HG03439 (cell line): ENCODE measurements around the gene GNAZ.

ENCODE experiments used
- ATAC-seq: cut with Tn5 transposase; IDR thresholded peaks from one replicate; pipeline ENCODE4 v1.9.1; 2021; ENCODE audit warnings: mild to moderate bottlenecking, moderate library complexity; ENCODE audit not compliant: unreplicated experiment

The GNAZ gene

GRCh38 chr22:23150762-23151161 is 80.4 kb downstream of the GNAZ start:
- no peak for ATAC-seq

GRCh38 chr22:23151827-23152226 is 81.5 kb downstream of the GNAZ start:
- ATAC-seq: no peak

GRCh38 chr22:23152238-23153114 is 82.2 kb downstream of the GNAZ start:
- ATAC-seq: no peak

GRCh38 chr22:23153994-23154393 is 83.7 kb downstream of the GNAZ start:
- ATAC-seq: no peak

- no peak for ATAC-seq
These were observed 84.1 kb downstream of the GNAZ start for GRCh38 chr22:23154461-23154860.

- ATAC-seq: no peak
These were observed 84.8 kb downstream of the GNAZ start for GRCh38 chr22:23155143-23155542.

- ATAC-seq: no peak
These were observed 85.5 kb downstream of the GNAZ start for GRCh38 chr22:23155831-23156230.

- ATAC-seq: no peak
These were observed 86.0 kb downstream of the GNAZ start for GRCh38 chr22:23156286-23156685.

- ATAC-seq: no peak
These were observed 87.5 kb downstream of the GNAZ start for GRCh38 chr22:23157560-23158515.

GRCh38 chr22:23158516-23159290 is 88.4 kb downstream of the GNAZ start:
- no peak for ATAC-seq

GRCh38 chr22:23159291-23159630 is 88.9 kb downstream of the GNAZ start:
- ATAC-seq: no peak

- no peak for ATAC-seq
These were observed 90.7 kb downstream of the GNAZ start for GRCh38 chr22:23161029-23161428.

- no peak for ATAC-seq
These were observed 91.3 kb downstream of the GNAZ start for GRCh38 chr22:23161574-23161973.

GRCh38 chr22:23163665-23164064 is 93.3 kb downstream of the GNAZ start:
- no peak for ATAC-seq

- ATAC-seq: no peak
These were observed 93.8 kb downstream of the GNAZ start for GRCh38 chr22:23164091-23164490.

- ATAC-seq: no peak
These were observed 95.9 kb downstream of the GNAZ start for GRCh38 chr22:23166042-23166831.

GRCh38 chr22:23166841-23167616 is 96.7 kb downstream of the GNAZ start:
- no peak for ATAC-seq

GRCh38 chr22:23168391-23169042 is 98.2 kb downstream of the GNAZ start:
- no peak for ATAC-seq

GRCh38 chr22:23169043-23169406 is 98.7 kb downstream of the GNAZ start:
- ATAC-seq: no peak
